SK-N-SH treated with all-trans-retinoic acid at 6 μM for 48 hours (cell line): Measurements from ENCODE around the gene ZBTB7A.

Source experiments
- ATAC-seq: fragments of 200-7000 bp; cut with Tn5 transposase; 3 replicates; pipeline ENCODE4 v1.9.1; 2020; ENCODE audit warnings: mild to moderate bottlenecking, moderate library complexity
- ARNTL ChIP-seq: fragments of 450-650 bp; formaldehyde crosslinking; IDR thresholded peaks from 2 replicates; pipeline ENCODE4 v1.5.0; 2020; ENCODE audit warnings: low read depth, mild to moderate bottlenecking, moderate library complexity, borderline replicate concordance
- BACH2 ChIP-seq: fragments of 250-450 bp; sonication (Bioruptor Pico); IDR thresholded peaks from 2 replicates; pipeline ENCODE4 v1.9.0; 2021; ENCODE audit warnings: mild to moderate bottlenecking, borderline replicate concordance
- ESRRG ChIP-seq: fragments of 250-450 bp; sonication (Bioruptor Pico); IDR thresholded peaks from 2 replicates; pipeline ENCODE4 v1.6.1; 2021; ENCODE audit warnings: mild to moderate bottlenecking
- GLIS3 ChIP-seq: fragments of 250-450 bp; sonication (Bioruptor Pico); IDR thresholded peaks from 2 replicates; pipeline ENCODE4 v1.5.0; 2020; ENCODE audit warnings: mild to moderate bottlenecking, moderate library complexity
- ISL1 ChIP-seq: fragments of 250-450 bp; sonication (Bioruptor Pico); IDR thresholded peaks from 2 replicates; pipeline ENCODE4 v2.1.2; 2022; ENCODE audit warnings: mild to moderate bottlenecking, moderate library complexity
- OSR1 ChIP-seq: fragments of 250-450 bp; sonication (Bioruptor Pico); IDR thresholded peaks from 2 replicates; pipeline ENCODE4 v1.8.0; 2022; ENCODE audit warnings: moderate library complexity, mild to moderate bottlenecking, inconsistent platforms
- PPARA ChIP-seq: fragments of 250-450 bp; sonication (Bioruptor Pico); IDR thresholded peaks from 2 replicates; pipeline ENCODE4 v1.5.0; 2020; ENCODE audit warnings: mild to moderate bottlenecking, borderline replicate concordance
- RARB ChIP-seq: fragments of 250-450 bp; sonication (Bioruptor Pico); IDR thresholded peaks from 2 replicates; pipeline ENCODE4 v1.8.0; 2021; ENCODE audit warnings: mild to moderate bottlenecking, moderate library complexity
- TCF4 ChIP-seq: fragments of 250-450 bp; sonication (Bioruptor Pico); IDR thresholded peaks from 2 replicates; pipeline ENCODE4 v1.8.0; 2021; ENCODE audit warnings: mild to moderate bottlenecking, moderate library complexity, borderline replicate concordance
- TOX ChIP-seq: fragments of 250-450 bp; sonication (Bioruptor Pico); IDR thresholded peaks from 2 replicates; pipeline ENCODE4 v1.8.0; 2021; ENCODE audit warnings: mild to moderate bottlenecking, moderate library complexity, borderline replicate concordance
- ZC3H10 ChIP-seq: fragments of 250-450 bp; sonication (Bioruptor Pico); IDR thresholded peaks from 2 replicates; pipeline ENCODE4 v1.5.1; 2021; ENCODE audit warnings: mild to moderate bottlenecking, moderate library complexity
- ZFP3 ChIP-seq: fragments of 250-450 bp; sonication (Bioruptor Pico); IDR thresholded peaks from 2 replicates; pipeline ENCODE4 v1.5.0; 2020; ENCODE audit warnings: mild to moderate bottlenecking, moderate library complexity
- ZNF565 ChIP-seq: fragments of 450-650 bp; formaldehyde crosslinking; conservative IDR thresholded peaks from 2 replicates; pipeline ENCODE4 v1.5.0; 2020; ENCODE audit warnings: low read depth, mild to moderate bottlenecking, moderate library complexity
- ZNF70 ChIP-seq: fragments of 450-650 bp; formaldehyde crosslinking; IDR thresholded peaks from 2 replicates; pipeline ENCODE4 v1.5.0; 2020; ENCODE audit warnings: mild to moderate bottlenecking, moderate library complexity
- ZNF8 ChIP-seq: fragments of 450-650 bp; formaldehyde crosslinking; IDR thresholded peaks from 2 replicates; pipeline ENCODE4 v1.5.0; 2020; ENCODE audit warnings: mild to moderate bottlenecking, moderate library complexity
- TF ChIP-seq, protein P1 (sequence below): fragments of 250-450 bp; sonication (Bioruptor Pico); IDR thresholded peaks from 2 replicates; pipeline ENCODE4 v1.5.0; 2020; ENCODE audit warnings: mild to moderate bottlenecking, moderate library complexity
- TF ChIP-seq, protein P2 (sequence below): fragments of 250-450 bp; sonication (Bioruptor Pico); IDR thresholded peaks from 2 replicates; pipeline ENCODE4 v1.5.1; 2020; ENCODE audit warnings: low read depth, mild to moderate bottlenecking, moderate library complexity
- TF ChIP-seq, protein P3 (sequence below): fragments of 250-450 bp; sonication (Bioruptor Pico); IDR thresholded peaks from 2 replicates; pipeline ENCODE4 v1.8.0; 2020; ENCODE audit warnings: mild to moderate bottlenecking, moderate library complexity, borderline replicate concordance
- TF ChIP-seq, protein P4 (sequence below): fragments of 250-450 bp; sonication (Bioruptor Pico); IDR thresholded peaks from 2 replicates; pipeline ENCODE4 v1.8.0; 2021; ENCODE audit warnings: low read depth, mild to moderate bottlenecking, moderate library complexity, borderline replicate concordance
- TF ChIP-seq, protein P5 (sequence below): fragments of 250-450 bp; sonication (Bioruptor Pico); IDR thresholded peaks from 2 replicates; pipeline ENCODE4 v1.5.1; 2021; ENCODE audit warnings: mild to moderate bottlenecking, moderate library complexity

The ZBTB7A gene

DNA sequence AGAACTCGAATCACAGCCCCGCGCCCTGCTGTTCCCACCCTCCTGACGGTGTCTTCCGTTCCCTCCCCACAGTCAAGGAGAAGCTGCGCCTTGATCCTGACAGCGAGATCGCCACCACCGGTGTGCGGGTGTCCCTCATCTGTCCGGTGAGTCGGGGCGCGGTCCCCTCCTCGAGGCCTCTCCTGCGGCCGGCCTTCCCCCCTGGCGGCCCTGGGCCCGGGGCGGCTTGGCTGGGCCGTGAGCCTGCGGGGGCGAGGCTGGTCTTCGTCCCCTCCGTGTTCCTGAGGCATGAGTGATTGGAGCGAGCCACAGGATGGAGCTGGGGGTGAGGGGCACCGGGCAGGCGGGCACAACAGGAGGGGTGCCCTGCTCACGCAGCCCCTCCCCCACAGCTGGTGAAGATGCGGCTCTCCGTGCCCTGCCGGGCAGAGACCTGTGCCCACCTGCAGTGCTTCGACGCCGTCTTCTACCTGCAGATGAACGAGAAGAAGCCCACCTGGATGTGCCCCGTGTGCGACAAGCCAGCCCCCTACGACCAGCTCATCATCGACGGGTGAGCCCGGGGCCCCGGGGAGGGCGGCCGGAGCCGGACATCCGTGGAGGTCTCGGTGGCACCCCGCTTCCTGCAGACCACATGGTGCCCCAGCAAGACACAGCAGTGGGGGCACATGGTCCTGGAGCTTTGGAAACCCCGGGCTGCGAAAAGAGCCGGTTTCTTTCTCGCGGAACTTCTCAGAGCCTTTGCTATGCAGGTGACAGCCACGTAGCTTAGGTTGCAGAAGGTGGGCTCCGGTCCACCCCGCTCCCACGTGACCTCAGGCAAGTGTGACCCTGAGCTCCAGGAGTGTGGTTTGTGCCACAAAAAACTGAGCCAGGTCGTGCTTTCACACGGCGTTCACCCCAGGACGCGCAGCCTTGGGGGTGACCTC is 33.4 kb downstream of the ZBTB7A start:
- TF ChIP-seq TOX (CRISPR knock-in tag) (no peak), ISL1 (no peak), ARNTL (CRISPR knock-in tag) (no peak), ZC3H10 (CRISPR knock-in tag) (no peak), ZFP3 (CRISPR knock-in tag) (no peak), PPARA (CRISPR knock-in tag) (no peak)

DNA sequence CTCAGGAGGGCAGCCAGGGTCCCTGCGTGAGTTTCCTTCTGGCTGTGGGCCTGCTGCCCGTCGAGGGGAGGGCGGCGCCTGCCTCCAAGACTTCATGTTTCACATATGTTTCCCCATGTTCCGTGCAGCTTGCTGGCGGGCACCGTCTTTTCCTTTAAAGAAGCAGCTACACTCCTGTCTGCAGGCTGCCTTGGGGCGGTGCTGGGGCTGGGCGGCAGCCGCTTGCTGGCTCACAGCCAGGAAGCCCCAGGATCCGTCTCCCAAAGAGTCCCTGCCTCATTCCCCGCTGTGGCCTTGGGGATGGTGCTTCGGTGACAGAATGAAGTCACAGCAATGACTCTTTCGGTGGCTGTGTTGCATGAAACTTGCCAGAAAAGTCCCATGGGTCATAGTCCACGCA is 34.3 kb downstream of the ZBTB7A start:
- no peak for ATAC-seq
- TF ChIP-seq GLIS3 = no peak
- TF ChIP-seq ZNF70 (CRISPR knock-in tag) = no peak
- TF ChIP-seq, protein P1, sequence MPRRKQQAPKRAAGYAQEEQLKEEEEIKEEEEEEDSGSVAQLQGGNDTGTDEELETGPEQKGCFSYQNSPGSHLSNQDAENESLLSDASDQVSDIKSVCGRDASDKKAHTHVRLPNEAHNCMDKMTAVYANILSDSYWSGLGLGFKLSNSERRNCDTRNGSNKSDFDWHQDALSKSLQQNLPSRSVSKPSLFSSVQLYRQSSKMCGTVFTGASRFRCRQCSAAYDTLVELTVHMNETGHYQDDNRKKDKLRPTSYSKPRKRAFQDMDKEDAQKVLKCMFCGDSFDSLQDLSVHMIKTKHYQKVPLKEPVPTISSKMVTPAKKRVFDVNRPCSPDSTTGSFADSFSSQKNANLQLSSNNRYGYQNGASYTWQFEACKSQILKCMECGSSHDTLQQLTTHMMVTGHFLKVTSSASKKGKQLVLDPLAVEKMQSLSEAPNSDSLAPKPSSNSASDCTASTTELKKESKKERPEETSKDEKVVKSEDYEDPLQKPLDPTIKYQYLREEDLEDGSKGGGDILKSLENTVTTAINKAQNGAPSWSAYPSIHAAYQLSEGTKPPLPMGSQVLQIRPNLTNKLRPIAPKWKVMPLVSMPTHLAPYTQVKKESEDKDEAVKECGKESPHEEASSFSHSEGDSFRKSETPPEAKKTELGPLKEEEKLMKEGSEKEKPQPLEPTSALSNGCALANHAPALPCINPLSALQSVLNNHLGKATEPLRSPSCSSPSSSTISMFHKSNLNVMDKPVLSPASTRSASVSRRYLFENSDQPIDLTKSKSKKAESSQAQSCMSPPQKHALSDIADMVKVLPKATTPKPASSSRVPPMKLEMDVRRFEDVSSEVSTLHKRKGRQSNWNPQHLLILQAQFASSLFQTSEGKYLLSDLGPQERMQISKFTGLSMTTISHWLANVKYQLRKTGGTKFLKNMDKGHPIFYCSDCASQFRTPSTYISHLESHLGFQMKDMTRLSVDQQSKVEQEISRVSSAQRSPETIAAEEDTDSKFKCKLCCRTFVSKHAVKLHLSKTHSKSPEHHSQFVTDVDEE = no peak
- TF ChIP-seq, protein P2, sequence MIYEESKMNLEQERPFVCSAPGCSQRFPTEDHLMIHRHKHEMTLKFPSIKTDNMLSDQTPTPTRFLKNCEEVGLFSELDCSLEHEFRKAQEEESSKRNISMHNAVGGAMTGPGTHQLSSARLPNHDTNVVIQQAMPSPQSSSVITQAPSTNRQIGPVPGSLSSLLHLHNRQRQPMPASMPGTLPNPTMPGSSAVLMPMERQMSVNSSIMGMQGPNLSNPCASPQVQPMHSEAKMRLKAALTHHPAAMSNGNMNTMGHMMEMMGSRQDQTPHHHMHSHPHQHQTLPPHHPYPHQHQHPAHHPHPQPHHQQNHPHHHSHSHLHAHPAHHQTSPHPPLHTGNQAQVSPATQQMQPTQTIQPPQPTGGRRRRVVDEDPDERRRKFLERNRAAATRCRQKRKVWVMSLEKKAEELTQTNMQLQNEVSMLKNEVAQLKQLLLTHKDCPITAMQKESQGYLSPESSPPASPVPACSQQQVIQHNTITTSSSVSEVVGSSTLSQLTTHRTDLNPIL = no peak
- TF ChIP-seq ZNF565 (CRISPR knock-in tag) = no peak
- no peak for TF ChIP-seq OSR1 (CRISPR knock-in tag)
- no peak for TF ChIP-seq RARB (CRISPR knock-in tag)
- no peak for TF ChIP-seq TOX (CRISPR knock-in tag)
- TF ChIP-seq ZNF8 (CRISPR knock-in tag) = no peak

More for the DNA sequence above, 33.4 kb downstream of the ZBTB7A start:
- no peak for ATAC-seq

DNA sequence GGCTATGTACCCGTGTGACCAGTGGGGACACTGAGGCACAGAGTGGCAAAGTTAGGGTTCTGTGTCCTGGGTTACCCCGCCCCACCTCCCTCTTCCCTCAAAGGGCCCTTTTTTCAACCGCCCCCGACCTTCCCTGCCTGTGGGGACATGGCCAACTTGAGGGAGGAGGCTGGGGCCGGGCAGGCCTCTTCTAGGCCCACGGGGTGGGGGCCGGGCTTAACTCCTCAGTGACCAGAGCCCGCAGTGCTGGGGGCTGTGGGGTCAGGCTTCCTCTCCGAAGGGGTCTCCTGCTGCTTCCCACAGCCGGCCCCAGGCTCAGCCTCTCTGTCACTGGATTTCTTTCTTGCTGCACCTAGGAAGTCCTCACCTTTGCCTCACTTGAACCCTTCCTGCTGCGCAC is 35.3 kb downstream of the ZBTB7A start:
- ATAC-seq = no peak
- TF ChIP-seq ZNF565 (CRISPR knock-in tag) (no peak), ESRRG (CRISPR knock-in tag) (no peak), BACH2 (CRISPR knock-in tag) (no peak), TCF4 (CRISPR knock-in tag) (no peak)
- TF ChIP-seq, protein P2 = no peak
- TF ChIP-seq, protein P3, sequence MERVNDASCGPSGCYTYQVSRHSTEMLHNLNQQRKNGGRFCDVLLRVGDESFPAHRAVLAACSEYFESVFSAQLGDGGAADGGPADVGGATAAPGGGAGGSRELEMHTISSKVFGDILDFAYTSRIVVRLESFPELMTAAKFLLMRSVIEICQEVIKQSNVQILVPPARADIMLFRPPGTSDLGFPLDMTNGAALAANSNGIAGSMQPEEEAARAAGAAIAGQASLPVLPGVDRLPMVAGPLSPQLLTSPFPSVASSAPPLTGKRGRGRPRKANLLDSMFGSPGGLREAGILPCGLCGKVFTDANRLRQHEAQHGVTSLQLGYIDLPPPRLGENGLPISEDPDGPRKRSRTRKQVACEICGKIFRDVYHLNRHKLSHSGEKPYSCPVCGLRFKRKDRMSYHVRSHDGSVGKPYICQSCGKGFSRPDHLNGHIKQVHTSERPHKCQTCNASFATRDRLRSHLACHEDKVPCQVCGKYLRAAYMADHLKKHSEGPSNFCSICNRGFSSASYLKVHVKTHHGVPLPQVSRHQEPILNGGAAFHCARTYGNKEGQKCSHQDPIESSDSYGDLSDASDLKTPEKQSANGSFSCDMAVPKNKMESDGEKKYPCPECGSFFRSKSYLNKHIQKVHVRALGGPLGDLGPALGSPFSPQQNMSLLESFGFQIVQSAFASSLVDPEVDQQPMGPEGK (CRISPR knock-in tag) = no peak
- TF ChIP-seq, protein P4, sequence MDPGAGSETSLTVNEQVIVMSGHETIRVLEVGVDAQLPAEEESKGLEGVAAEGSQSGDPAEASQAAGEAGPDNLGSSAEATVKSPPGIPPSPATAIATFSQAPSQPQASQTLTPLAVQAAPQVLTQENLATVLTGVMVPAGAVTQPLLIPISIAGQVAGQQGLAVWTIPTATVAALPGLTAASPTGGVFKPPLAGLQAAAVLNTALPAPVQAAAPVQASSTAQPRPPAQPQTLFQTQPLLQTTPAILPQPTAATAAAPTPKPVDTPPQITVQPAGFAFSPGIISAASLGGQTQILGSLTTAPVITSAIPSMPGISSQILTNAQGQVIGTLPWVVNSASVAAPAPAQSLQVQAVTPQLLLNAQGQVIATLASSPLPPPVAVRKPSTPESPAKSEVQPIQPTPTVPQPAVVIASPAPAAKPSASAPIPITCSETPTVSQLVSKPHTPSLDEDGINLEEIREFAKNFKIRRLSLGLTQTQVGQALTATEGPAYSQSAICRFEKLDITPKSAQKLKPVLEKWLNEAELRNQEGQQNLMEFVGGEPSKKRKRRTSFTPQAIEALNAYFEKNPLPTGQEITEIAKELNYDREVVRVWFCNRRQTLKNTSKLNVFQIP (CRISPR knock-in tag) = no peak
- TF ChIP-seq, protein P5, sequence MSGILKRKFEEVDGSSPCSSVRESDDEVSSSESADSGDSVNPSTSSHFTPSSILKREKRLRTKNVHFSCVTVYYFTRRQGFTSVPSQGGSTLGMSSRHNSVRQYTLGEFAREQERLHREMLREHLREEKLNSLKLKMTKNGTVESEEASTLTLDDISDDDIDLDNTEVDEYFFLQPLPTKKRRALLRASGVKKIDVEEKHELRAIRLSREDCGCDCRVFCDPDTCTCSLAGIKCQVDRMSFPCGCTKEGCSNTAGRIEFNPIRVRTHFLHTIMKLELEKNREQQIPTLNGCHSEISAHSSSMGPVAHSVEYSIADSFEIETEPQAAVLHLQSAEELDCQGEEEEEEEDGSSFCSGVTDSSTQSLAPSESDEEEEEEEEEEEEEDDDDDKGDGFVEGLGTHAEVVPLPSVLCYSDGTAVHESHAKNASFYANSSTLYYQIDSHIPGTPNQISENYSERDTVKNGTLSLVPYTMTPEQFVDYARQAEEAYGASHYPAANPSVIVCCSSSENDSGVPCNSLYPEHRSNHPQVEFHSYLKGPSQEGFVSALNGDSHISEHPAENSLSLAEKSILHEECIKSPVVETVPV (CRISPR knock-in tag) = no peak
